HL-60 (cell line): ENCODE data around the gene CCNE1.

ENCODE experiments used
- CTCF ChIP-seq: IDR thresholded peaks from one replicate; pipeline ENCODE4 v1.5.1; 2011; ENCODE audit warnings: low read length, control low read depth, inconsistent platforms; ENCODE audit not compliant: insufficient read depth
- GABPA ChIP-seq: IDR thresholded peaks from 2 replicates; pipeline ENCODE4 v1.6.1; 2012; ENCODE audit warnings: low read depth
- POLR2AphosphoS5 ChIP-seq: IDR thresholded peaks from 2 replicates; pipeline ENCODE4 v1.6.1; 2012; ENCODE audit warnings: low read depth
- REST ChIP-seq: IDR thresholded peaks from 2 replicates; pipeline ENCODE4 v1.6.1; 2012; ENCODE audit warnings: low read depth; ENCODE audit not compliant: insufficient replicate concordance
- SPI1 ChIP-seq: IDR thresholded peaks from 2 replicates; pipeline ENCODE4 v1.6.1; 2012; ENCODE audit warnings: low read depth, mild to moderate bottlenecking, borderline replicate concordance

GRCh38 chr19:29777781-29778309 lies 33.9 kb upstream of the CCNE1 start:
- TF ChIP-seq CTCF (no peak), SPI1 (no peak), REST (no peak), POLR2AphosphoS5 (no peak), GABPA (no peak)
